Activated naive CD4-positive, alpha-beta T cell treated with Interleukin-2 at 50 U/mL for 16 hours (primary cell): Measurements from ENCODE around the gene KIAA1755.

Experiments
- DNase-seq: peaks from one replicate; pipeline ENCODE4 v3.0.0-alpha.2; 2020

The KIAA1755 gene

DNA sequence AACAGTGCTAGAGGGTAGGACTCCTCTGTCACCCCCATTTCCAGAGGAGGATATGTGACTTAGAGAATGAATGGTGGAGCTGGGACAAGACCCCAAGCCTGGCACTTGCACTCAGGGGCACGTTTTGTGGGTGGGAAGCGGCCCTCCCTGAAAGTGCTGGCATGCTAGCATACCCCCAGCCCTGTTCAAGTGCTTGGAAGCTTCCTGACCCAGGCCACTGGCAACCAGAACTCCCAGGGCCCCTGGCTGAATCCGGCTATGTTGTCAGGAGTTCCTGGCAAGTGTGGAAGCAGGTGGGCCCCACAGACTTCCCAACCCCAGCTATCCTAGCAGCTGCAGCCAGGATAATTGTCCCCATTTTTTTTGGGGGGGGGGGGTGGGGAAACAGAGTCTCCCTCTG is 59.9 kb downstream of the KIAA1755 start:
- no peak for DNase-seq

DNA sequence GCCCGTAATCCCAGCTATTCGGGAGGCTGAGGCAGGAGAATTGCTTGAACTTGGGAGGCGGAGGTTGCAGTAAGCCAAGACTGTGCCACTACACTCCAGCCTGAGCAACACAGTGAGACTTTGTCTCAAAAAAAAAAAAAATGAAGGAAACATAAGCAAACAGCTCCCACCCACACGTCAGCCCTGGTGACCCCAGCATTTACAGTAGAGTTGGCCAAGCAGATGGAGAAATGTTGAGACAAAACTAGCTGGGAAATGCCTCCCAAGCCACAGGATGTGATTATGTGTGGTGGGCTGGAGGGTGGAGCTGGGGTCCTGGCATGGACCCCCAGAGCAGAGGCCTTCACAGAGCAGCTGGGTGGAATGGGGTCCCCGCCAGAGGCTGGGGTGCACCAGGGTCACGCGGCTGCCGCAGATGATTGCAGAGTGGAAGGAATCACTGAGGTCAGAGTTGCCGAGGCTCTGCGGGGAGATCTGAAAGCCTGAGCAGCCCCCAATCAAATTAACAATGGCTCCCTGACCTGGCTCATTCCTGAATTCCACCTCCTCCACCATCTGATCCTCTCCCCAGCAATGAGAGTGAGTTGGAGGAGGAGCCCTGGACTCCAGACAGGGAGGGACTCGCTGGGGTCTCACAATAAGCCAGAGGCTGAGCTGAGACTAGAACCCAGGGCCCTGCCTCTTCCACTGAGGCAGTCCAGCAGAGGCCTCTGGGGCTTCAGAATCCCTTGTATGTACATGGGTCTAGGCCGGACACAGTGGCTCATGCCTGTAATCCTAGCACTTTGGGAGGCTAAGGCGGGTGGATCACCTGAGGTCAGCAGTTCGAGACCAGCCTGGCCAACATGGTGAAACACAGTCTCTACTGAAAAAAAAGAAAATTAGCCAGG is 60.8 kb downstream of the KIAA1755 start:
- no peak for DNase-seq

DNA sequence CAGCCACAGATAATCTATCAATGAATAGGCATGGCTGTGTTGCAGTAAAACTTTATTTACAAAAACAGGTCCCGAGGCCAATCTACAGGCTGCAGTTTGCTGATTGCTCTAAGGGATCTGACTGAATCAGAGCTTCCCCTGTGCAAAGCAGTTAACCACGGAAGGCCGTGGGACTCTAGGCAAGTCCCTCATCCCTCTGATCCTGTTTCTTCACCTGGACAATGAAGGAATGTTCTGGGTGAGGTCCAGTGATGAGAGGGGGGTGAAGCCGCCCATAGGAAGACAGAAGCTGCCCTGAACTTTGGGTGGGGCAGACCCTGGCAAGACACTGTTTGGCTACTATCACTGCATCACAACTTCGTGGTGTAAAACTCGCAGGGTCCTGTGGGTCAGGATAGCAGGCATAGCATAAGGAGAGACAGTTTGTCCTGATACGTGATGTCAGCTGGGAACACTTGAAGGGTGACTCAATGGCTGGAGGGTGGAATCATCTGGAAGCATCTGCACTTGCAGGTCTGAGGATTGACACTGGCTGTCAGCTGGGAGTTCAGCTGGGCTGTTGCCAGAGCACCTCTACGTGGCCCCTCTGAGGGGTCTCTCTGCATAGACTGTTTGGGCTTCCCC is 62.2 kb downstream of the KIAA1755 start:
- no peak for DNase-seq

DNA sequence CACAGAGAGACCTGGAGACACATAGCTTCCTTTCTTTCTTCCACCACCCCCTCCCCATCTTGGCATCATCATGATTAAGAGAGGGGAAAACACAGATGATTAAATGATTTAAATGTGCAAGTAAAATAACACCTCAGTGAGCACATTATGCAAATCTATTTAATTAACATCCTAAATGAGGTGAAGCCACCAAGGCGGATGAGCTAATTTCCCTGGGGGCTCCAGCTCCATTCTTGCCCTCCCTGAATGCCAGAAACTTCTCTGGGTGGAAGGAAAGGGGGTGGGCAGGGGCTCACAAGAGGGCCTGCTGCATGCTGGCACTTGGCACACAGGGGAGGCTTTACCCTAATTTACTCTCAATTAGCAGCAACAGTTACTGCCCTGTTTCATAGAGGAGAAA is 62.9 kb downstream of the KIAA1755 start:
- DNase-seq: no peak

DNA sequence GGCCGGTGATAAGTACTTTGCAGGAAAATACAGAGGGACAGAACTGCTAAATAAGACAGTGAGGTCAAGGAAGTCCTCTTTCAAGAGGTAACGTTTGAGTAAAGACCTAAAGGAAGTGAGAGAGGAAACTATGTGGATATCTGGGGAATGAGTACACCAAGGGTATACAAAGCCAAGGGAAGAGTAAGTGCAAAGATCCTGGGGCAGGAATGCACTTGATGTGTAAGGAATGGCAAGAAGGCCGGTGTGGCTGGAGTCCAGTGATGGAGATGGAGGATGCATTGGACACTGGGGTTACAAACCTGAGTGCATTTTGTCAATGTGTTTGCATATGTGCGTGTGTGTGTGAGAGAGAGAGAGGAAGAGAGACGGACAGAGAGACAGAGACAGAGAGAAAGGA is 63.3 kb downstream of the KIAA1755 start:
- no peak for DNase-seq

DNA sequence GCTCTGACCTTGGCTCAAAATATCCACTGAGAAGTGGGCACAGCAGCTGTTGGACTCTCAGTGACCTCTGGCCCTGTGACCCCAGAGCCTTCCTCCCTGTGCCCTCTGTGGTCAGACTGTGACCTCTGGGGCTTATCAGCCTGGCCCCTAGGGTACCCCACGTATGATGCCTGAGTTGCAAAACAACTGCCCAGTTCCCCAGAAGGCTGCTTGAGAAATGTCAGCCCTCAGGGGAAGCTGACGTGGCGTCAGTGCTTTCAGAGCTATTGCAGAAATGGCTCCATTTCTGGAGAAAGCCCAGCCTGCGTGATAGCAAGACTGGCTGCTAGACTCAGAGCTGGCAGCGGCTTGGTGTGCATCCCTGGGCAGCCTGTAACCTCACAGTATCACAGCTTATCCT is 63.9 kb downstream of the KIAA1755 start:
- DNase-seq: no peak

DNA sequence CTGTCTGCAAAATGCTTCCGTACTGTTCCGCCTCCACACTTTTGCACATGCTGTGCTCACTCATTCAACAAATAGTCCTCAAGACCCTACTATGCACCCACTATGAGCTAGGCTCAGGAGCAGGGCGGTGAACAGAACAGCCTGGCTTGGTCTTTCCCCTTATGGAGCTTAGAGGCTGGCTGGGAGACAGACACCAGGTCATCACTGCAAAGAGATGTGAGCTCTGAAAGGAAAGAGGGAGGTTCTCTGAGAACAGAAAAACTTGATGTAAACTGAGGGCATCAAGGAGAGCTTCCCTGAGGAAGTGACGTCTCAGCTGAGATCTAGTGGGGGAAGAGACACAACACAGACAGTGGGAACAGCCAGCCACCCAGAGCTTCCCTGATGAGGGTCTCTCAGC is 64.5 kb downstream of the KIAA1755 start:
- DNase-seq: no peak

DNA sequence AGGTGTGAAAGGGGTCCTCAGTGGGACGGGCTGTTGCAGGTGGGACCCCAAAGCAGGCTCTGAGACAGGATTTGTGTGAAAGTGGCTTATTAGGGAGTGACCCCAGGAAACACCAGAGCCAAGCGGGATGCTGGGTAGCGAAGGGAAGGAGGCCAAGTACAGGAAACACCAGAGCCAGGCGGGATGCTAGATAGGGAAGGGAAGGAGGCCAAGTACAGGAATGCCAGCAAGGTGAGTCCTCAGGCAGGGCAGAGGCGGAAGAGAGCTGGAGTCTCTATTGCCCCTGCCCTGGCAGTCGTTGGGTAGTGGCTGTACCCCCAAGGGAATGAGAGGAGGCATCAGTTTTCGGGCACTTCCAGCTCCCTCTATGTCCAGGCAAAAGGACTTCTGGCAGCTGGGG is 65.0 kb downstream of the KIAA1755 start:
- no peak for DNase-seq

DNA sequence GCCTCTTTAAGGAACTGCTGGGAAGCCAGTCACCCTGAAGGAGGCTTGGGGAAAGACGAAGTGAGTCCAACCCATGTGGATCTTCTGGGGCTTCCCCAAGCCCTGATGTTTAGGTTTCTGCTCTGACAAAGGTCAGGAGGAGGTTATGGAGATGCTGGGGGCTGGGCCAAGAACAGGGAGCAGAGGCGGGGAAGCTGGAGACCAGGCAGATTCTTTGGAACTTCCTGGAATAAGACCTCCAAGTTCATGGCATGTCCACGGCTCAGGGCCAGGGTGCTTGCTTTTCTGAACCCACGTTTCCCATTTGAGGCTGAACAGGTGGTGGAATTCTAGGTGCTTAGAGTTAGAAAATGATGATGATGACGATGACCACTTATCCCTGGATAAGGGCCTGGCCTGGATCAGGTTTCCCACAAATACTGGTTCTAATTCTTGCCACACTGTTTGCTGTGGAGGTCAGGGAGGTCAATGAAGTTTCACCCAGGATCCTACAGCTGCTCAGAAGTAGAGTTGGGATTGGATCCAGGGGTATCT is 65.5 kb downstream of the KIAA1755 start:
- DNase-seq: no peak

DNA sequence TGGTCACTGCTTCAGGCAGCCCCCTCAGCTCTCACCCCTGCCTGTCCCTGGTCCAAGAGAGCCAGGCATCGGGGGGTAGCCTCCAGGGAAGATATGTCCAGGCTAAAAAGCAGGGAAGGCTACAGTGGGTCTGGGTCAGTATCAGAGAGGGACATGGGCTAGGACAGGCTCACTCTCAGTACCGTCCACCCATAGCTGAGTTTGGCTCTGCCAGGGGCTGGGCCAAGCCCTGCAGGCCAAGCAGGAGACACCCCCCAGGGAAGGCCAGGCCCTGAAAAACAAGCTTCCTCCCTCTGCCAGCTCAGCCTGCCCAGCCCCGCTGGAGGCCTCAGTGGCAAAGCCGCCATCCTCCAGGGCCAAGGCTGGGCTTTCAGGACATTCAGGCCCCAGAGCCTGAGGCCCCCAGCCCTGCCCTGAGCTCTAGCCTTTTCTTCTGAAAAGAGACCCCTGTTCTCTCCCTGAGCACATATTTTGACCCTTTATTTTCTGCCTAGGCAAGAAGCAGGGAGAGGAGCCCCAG is 66.9 kb downstream of the KIAA1755 start:
- DNase-seq: no peak

DNA sequence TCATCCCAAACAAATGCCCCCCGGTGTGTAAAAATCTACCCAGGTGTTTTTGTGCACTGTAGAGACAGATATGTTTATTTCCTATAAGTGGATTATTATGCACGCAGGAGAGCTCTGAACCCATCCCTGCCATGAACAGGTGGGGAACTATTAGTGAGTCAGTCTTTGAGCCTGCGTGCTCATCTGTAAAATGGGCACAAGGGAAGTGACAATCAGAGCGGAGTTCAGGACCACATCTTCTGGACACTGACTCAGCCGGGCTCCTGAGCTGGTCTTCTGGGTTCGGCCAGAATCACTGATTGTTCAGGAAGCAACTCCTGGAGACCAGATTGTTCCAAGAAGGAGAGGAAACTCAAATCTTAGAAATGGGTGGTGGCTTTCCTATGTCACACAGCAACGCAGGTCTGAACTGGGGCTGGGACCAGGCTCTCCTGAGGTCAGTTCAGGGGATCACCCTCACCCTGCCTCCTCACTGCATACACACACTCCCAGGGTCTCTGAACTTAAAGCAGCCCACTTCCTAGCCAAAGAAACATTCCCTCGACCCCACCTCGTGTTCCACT is 68.1 kb downstream of the KIAA1755 start:
- no peak for DNase-seq

DNA sequence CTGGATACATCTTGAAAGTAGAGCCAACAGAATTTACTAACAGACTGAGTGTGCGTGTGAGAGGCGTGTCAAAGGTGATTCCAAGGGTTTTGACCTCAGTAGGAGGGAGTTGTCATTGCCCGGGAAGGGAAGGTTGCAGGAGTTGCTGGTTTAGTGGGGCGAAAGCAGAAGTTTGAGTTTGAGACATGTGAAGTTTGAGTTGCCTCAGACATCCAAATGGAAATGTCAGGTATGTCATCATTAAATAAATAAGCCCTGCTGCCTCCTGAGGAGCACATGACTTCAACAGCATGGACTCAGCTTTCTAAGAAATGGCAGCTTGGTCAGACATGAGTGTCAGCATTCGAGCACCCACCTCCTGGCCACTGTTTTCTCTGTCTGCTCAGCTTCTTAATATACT is 68.9 kb downstream of the KIAA1755 start:
- no peak for DNase-seq

DNA sequence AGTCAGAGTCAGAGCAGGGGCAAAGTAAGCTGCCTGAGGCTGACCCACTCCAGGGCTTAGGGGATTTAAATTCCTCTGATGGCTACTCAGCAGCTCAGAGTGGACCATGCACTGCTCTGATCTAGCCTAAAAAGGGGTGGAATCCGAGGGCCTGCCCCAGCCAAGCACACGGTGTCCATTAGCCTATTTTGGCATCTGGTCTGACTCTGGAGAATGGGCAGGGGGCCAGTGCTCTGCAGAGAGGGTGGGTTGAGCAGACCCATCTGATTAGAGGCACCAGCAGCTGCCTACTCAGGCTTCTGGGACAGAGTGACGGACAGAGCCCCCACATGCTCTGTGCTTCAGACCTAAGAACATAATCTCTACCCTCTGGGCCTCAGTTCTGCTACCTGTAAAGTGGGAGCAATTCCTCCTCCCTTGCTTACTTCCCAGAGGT is 69.6 kb downstream of the KIAA1755 start:
- no peak for DNase-seq

DNA sequence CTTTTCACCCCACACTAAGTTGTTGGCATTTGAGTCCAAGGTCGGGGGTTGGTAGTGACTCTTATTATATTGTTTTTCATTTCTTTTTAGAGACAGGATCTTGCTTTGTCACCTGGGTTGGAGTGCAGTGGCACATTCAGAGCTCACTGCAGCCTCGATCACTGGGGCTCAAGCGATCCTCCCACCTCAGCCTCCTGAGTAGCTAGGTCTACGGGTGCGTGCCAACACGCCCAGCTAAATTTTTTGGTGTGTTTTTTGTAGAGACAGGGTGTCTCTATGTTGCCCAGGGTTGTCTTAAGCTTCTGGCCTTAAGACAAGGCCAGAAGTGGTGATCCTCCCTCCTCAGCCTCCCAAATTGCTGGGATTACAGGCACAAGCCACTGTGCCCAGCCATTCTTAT is 70.4 kb downstream of the KIAA1755 start:
- DNase-seq: no peak

DNA sequence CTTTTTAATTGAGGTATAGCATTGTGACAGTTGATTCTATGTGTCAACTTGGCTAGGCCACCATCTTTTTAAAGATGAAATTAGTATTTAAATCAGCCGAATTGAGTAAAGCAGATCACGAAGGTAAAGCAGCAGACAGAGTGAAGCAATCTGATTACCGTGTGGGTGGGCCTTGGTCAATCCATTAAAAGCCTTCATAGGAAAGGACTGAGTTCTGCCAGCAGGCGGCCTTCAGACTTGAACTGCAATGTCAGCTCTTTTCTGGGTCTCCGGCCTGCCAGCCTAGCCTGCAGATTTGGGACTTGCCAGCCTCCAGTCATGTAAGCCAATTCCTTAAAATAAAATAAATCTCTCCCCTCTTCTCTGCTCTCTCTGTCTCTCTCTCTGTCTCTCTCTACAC is 73.0 kb downstream of the KIAA1755 start:
- no peak for DNase-seq

DNA sequence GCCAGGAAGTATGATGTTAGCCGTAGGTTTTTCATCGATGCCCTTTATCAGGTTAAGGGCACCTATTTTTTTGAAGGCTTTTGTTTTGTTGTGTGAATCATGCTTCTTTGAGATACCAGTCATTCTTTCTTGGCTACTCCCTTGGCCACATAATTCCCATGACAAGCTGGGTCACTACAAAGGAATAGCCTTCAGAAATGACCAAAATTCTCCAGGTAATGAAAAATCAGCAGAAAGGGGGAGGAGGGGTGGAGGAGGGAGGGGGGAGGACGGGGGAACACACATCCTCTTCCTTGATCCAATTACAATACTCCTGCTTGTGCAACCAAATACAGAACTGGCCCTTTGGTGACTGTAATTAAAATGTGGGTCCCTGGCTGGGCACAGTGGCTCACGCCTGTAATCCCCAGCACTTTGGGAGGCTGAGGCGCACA is 73.7 kb downstream of the KIAA1755 start:
- no peak for DNase-seq

DNA sequence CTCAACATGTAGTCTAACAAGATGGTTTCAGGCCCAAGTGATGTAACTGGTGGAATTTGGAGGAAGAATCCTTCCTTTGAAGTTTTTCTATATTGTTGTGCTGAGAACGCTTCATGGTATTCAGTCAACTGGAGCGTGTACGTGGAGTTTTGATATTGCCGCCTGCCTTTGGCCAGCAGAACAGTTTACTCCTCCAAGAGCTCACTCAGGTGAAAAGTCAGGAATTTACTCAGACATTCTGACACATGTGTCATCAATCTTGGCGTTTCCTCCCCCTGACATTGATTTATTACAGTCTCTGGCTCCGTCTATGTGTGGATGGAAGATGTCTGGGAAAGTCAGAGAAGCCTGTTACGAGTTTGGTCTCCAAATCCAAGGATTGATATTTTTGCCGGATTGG is 76.4 kb downstream of the KIAA1755 start:
- DNase-seq: no peak

DNA sequence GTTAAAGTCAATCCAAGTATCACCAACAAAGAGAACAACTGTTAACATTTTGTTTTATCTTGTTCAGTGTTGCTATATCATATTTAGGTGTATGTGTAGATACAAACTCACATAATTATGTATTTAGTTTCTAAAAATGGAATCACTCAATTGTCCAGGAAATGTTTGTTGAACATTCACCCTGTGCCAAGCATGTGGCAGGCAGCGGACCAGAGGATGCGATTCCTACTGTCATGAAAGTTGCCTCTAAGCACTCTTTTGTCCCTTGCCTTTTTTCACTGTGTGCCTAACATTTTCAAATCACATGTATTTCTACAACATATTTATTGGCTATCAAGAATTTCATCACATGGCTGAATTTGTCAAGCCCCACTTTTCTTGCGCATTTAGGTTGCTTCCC is 78.6 kb downstream of the KIAA1755 start:
- no peak for DNase-seq

DNA sequence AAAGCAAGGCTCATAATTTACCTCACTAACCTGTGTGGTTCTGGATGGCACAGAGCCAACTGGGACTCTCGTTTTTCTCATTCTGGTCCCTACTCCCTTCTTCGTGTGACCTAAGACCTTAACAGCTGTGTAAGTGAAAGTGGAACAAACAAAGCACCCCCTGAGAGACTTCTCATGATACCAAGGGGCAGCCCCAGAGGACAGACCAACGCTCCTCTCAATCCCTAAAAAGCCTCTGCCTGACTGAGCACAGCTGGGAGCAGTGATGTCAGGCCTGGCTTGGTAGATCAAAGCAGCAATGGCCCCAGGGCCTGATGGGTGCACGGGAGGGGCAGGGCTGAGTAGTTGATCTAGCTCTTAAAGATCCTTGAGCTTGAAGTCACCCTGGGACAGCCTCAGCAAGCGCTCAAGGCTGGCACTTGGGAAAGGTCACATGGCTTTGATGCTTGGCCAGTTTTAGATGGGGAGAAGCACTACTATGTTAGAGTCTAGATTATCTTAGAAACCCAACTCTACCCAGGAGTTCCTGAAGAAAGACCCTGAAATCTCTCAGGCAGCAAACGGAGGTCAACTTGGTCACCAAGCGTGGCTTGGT is 79.2 kb downstream of the KIAA1755 start:
- no peak for DNase-seq

DNA sequence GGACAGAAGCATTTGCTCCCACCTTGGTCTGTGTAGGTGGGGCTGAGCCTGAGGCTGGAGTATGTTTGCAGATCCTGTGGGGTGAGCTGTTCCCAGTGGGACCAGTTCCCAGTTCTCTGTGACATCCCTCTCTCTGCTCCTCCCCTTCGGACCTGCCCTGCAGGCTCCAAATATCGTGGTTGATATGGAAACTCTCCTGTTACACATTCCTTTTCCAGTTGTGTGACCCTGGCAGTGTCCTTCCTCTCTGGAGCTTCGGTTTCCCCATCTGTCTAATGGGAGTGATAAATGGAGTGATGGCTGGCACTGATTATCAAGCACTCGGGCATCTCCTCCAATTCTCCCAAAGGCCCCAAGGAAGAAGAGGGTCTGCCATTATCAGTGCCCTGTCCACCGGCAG is 79.8 kb downstream of the KIAA1755 start:
- no peak for DNase-seq

DNA sequence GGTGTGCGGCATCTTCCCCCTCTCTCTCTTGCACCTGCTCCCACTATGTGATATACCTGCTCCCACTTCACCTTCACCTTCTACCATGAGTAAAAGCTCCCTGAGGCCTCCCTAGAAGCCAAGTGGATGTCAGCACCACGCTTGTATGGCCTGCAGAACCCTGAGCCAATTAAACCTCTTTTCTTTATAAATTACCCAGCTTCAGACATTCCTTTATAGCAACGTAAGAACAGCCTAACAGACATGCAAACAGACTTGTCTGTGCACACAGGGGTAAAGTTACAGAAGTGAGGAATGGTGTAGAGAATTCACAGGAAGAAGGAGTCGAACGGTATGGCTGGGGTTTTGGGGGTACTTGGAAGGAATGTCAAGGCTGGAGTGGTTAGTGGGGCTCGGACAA is 80.7 kb downstream of the KIAA1755 start:
- no peak for DNase-seq

DNA sequence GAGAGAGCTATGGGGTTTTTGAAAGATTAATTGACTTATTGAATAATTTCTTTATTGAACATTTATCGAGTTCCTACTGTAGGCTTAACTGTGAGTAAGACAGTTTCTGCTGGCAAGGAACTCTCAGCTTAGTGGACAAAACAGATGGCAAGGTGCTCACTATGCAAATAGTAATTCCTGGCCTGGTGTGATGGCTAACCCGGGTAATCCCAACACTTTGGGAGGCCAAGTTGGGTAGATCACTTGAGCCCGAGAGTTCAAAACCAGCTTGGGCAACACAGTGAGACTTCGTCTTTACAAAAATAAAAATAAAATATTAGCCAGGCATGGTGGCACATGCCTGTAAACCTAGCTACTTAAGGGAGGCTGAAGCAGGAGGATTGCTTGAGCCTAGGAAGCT is 82.0 kb downstream of the KIAA1755 start:
- DNase-seq: no peak

DNA sequence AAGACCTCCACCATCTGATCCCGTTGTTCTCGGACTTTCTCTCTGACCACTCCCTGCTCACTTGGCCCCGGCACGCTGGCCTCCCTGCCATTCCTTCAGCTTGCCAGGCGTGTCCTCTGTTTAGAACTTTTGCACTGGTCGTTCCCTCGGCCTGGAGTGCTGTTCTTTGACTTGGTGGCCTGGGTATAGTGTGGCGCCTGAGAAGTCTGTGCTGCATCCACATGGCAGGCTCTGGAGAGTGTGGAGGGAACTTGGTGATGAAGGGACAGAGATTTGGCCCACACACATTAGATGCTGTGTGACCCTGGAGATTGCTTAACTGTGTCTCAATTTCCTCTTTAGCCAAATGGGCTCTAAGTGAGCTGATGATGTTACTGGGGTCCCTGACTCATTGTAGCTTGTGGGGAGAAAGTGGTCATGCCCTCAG is 82.5 kb downstream of the KIAA1755 start:
- no peak for DNase-seq
